Endothelial cell of umbilical vein (primary cell): ENCODE measurements around the gene PLXDC1. TPM values are rescaled to one million over a fixed set of nuclear protein-coding genes. Genes with fewer than 3 reads are reported as not detected.
A peak's percentile ranks its signal among the peaks of the same experiment; 100 is the strongest.

Source experiments
- BruUV-seq: library from RNA; stranded (reverse); fragments of 400-500 nt; replicated peaks from 2 replicates; lab custom pipeline; 2021; lab: Mats Ljungman, UMichigan
- CTCF ChIA-PET: fragments of 300-600, 350-600 bp; sonication (Branson Sonifier 250); formaldehyde crosslinking; loops from one replicate; lab custom pipeline; 2021; ENCODE audit warnings: antibody characterized with exemption, inconsistent platforms; lab: Charles Lee
- POLR2A ChIA-PET: fragments of 300-600, 350-600 bp; sonication (Branson Sonifier 250); formaldehyde crosslinking; loops from one replicate; lab custom pipeline; 2021; ENCODE audit warnings: antibody characterized with exemption, inconsistent platforms; lab: Charles Lee
- DNase-seq: peaks from one replicate; pipeline ENCODE4 v3.0.0-alpha.2; 2011; ENCODE audit warnings: low read depth, low spot score
- FAIRE-seq: peaks from 2 replicates; lab custom pipeline; 2011; peaks lifted over from hg19 to GRCh38; lab: Jason Lieb, UNC
- H2AFZ ChIP-seq: 2 replicates; pipeline ENCODE4 v1.6.0; 2012; ENCODE audit warnings: low read depth, low read length, control low read depth, inconsistent platforms
- H3K27ac ChIP-seq: 2 replicates; pipeline ENCODE4 v1.5.1; 2011; ENCODE audit warnings: low read depth, mild to moderate bottlenecking, control low read depth, low read length, moderate library complexity; ENCODE audit not compliant: insufficient read depth
- H3K27me3 ChIP-seq, 2 experiments: 2 replicates each; pipeline versions ENCODE4 v1.6.0 to v1.6.1; 2011; ENCODE audit warnings: low read length in 2 of 2, mixed read lengths in 1 of 2; ENCODE audit not compliant: control insufficient read depth in 2 of 2, insufficient read depth in 2 of 2
- H3K36me3 ChIP-seq, 2 experiments: 2 replicates in 1 of 2; 3 replicates in 1 of 2; pipeline ENCODE4 v1.5.1; 2011; ENCODE audit warnings: low read length in 2 of 2, mild to moderate bottlenecking in 1 of 2, moderate library complexity in 1 of 2; ENCODE audit not compliant: control insufficient read depth in 2 of 2, insufficient read depth in 2 of 2; ENCODE audit errors: extremely low read depth in 1 of 2
- H3K4me1 ChIP-seq: 3 replicates; pipeline ENCODE4 v1.5.1; 2011; ENCODE audit warnings: mild to moderate bottlenecking, low read length; ENCODE audit not compliant: control insufficient read depth, insufficient read depth; ENCODE audit errors: extremely low read depth
- H3K4me2 ChIP-seq: 2 replicates; pipeline ENCODE4 v1.6.1; 2011; ENCODE audit warnings: low read length, control low read depth, mixed read lengths; ENCODE audit not compliant: insufficient read depth
- H3K4me3 ChIP-seq, 3 experiments: fragments of 200-600 bp in 1 of 3; sonication (generic), shearing (Covaris generic) in 1 of 3; replicated peaks in 1 of 3; 2 replicates each; pipeline ENCODE4 v1.5.1; 2011 to 2016; ENCODE audit warnings: control low read depth in 3 of 3, low read length in 3 of 3, mild to moderate bottlenecking in 2 of 3, inconsistent platforms in 1 of 3, low read depth in 1 of 3, moderate library complexity in 1 of 3; ENCODE audit not compliant: insufficient read depth in 1 of 3
- H3K79me2 ChIP-seq: 2 replicates; pipeline ENCODE4 v1.6.0; 2012; ENCODE audit warnings: low read length, inconsistent platforms; ENCODE audit not compliant: control insufficient read depth, insufficient read depth
- H3K9ac ChIP-seq: replicated peaks from 2 replicates; pipeline ENCODE3; 2011; ENCODE audit warnings: low read length, control low read depth; ENCODE audit not compliant: insufficient read depth; ENCODE audit errors: extremely low read depth
- H3K9me1 ChIP-seq: replicated peaks from 3 replicates; pipeline ENCODE4 v1.6.0; 2011; ENCODE audit warnings: mild to moderate bottlenecking, low read length; ENCODE audit not compliant: control insufficient read depth, insufficient read depth; ENCODE audit errors: extremely low read depth
- H3K9me3 ChIP-seq: replicated peaks from 2 replicates; pipeline ENCODE4 v1.5.1; 2012; ENCODE audit warnings: low read length, inconsistent platforms; ENCODE audit not compliant: control insufficient read depth, insufficient read depth
- H4K20me1 ChIP-seq: replicated peaks from 2 replicates; pipeline ENCODE3; 2011; ENCODE audit warnings: mild to moderate bottlenecking, low read length; ENCODE audit not compliant: control insufficient read depth, insufficient read depth; ENCODE audit errors: extremely low read depth
- EZH2 ChIP-seq: IDR thresholded peaks from 2 replicates; pipeline ENCODE4 v1.6.1; 2012; ENCODE audit warnings: borderline replicate concordance, low read depth, mild to moderate bottlenecking, moderate library complexity, low read length, inconsistent platforms; ENCODE audit not compliant: severe bottlenecking
- FOS ChIP-seq: IDR thresholded peaks from 2 replicates; pipeline ENCODE4 v1.6.1; 2011; ENCODE audit warnings: mild to moderate bottlenecking, low read length, moderate library complexity, borderline replicate concordance; ENCODE audit not compliant: insufficient read depth
- GATA2 ChIP-seq: IDR thresholded peaks from 2 replicates; pipeline ENCODE4 v1.7.0; 2011; ENCODE audit warnings: low read depth, mild to moderate bottlenecking, moderate library complexity, mixed read lengths, low read length; ENCODE audit not compliant: insufficient read length, insufficient read depth
- JUN ChIP-seq: IDR thresholded peaks from 2 replicates; pipeline ENCODE4 v1.6.1; 2011; ENCODE audit warnings: borderline replicate concordance, low read depth; ENCODE audit not compliant: insufficient read length, insufficient read depth
- MYC ChIP-seq: IDR thresholded peaks from one replicate; pipeline ENCODE4 v1.6.1; 2011; ENCODE audit warnings: mild to moderate bottlenecking, low read depth, low read length
- POLR2A ChIP-seq: IDR thresholded peaks from 2 replicates; pipeline ENCODE4 v1.6.1; 2012; ENCODE audit warnings: low read depth, mild to moderate bottlenecking, control low read depth, low read length
- POLR2AphosphoS5 ChIP-seq: IDR thresholded peaks from 2 replicates; pipeline ENCODE4 v1.6.1; 2012; ENCODE audit warnings: low read depth, mild to moderate bottlenecking, control low read depth, low read length, moderate library complexity; ENCODE audit not compliant: insufficient read depth
- dilution Hi-C: fragments of 300-500 bp; cut with MboI; formaldehyde crosslinking; loops from one replicate; pipeline ENCODE4 v1.15.0; 2019; ENCODE audit warnings: low sequenced_read_pairs; ENCODE audit not compliant: extremely low pct_ligation_motif_present
- intact Hi-C: fragments of 100-400 bp; cut with micrococcal nuclease; formaldehyde crosslinking; loops from one replicate; pipeline ENCODE4 v1.10.0; 2022
- polyA plus RNA-seq, 4 experiments: library from polyadenylated mRNA; depleted of rRNA in 3 of 4; stranded (reverse) in 3 of 4; unstranded in 1 of 4; fragments of >200 nt; gene quantifications; 2 replicates each; pipeline versions ENCODE4 v1.2.1 to v1.2.3, GENCODE V29; 2011 to 2012; ENCODE audit warnings: missing spikeins in 1 of 4
- total RNA-seq: library from RNA; stranded (reverse); gene quantifications from 2 replicates; pipeline ENCODE4 v1.2.3, GENCODE V29; 2021
- TF ChIP-seq, protein P1 (sequence below), 2 donors: IDR thresholded peaks; 1 replicate in 1 of 2; 2 replicates in 1 of 2; pipeline ENCODE4 v1.5.1; 2011; ENCODE audit warnings: low read length in 2 of 2, mild to moderate bottlenecking in 2 of 2, moderate library complexity in 2 of 2, control low read depth in 1 of 2, inconsistent platforms in 1 of 2, low read depth in 1 of 2; ENCODE audit not compliant: insufficient read depth in 1 of 2; ENCODE audit errors: extremely low read depth in 1 of 2
- TF ChIP-seq, protein P2 (sequence below): IDR thresholded peaks from 2 replicates; pipeline ENCODE4 v1.6.1; 2011; ENCODE audit not compliant: insufficient read depth, insufficient read length

Gene PLXDC1
- total and polyA plus RNA-seq, 2 donors (not counting 3 experiments of a cell fraction or from before 2014, with no cell fraction given): 0.03 TPM; not detected in 1

DNA sequence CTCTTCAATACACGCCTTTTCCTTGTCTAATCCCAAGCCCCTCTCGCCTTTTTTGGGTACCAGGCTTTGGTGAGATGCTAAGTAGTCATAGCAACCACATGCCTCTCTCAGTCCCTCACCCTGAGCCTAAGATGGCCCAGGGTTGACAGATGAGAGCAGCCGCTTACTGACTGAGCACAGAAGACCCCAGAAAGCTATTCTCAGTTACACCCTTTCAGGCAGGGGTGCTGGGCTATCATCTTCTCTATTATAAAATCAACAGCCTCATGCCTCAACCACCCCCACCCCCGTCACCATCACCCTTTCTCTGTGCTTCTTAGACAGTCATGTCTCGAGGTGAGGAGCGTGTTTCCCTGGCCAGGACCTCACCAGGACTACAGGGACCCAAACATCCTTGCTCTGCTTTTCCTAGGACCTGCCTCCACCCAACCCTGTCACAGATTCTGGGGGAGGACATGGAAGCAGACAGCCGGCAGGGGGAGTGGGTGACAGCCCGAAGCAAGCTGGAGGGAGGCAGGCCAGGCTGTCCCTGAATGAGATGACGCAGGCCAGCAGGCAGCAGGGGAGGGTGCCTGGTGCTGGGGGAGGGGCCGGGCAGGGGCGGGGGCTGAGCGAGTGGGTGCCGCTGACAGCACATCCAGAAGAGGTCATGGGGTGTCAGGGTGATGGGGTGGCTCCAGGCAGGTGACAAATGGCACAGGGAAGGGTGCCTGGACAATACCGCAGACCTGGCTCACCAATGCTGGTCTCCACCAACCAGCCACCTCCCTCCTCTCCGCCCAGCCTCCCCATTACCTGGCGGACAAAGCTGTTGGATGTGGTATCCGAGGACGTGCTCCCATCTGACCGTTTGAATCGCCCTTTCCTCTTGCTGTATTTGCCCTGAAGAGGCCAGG, 42.9 kb upstream of the PLXDC1 start:
- ChIA-PET POLR2A (no interaction called here), CTCF (interaction anchor here (1.0 to 3.0 kb wide), 7 partner anchors 10 to 52 kb away, joined by 3 to 14 read pairs (median 8); no protein-coding TSS in a partner anchor)
- Histone ChIP-seq H3K27me3 (no peaks in the 10 kb centered on the region), H2AFZ (no peak overlapping the region), H3K9me3 (no peaks in the 10 kb centered on the region), H3K4me3 (no peak overlapping the region), H3K4me2 (no peak overlapping the region), H3K36me3 (peaks cover 3 to 17% of the 10 kb centered on the region in 2 experiments), H4K20me1 (no peaks in the 10 kb centered on the region), H3K27ac (no peak overlapping the region), H3K9me1 (no peaks in the 10 kb centered on the region), H3K9ac (no peak overlapping the region), H3K4me1 (peaks cover 3% of the 10 kb centered on the region), H3K79me2 (peaks cover 18% of the 10 kb centered on the region)
- TF ChIP-seq, protein P1, sequence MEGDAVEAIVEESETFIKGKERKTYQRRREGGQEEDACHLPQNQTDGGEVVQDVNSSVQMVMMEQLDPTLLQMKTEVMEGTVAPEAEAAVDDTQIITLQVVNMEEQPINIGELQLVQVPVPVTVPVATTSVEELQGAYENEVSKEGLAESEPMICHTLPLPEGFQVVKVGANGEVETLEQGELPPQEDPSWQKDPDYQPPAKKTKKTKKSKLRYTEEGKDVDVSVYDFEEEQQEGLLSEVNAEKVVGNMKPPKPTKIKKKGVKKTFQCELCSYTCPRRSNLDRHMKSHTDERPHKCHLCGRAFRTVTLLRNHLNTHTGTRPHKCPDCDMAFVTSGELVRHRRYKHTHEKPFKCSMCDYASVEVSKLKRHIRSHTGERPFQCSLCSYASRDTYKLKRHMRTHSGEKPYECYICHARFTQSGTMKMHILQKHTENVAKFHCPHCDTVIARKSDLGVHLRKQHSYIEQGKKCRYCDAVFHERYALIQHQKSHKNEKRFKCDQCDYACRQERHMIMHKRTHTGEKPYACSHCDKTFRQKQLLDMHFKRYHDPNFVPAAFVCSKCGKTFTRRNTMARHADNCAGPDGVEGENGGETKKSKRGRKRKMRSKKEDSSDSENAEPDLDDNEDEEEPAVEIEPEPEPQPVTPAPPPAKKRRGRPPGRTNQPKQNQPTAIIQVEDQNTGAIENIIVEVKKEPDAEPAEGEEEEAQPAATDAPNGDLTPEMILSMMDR (IDR thresholded peaks at IDR 0.05; ENCODE audit: extremely low read depth in 1 of 2, insufficient read depth in 1 of 2, low read depth in 1 of 2, low read length in 2 of 2): peak in 1 of 2 donors; percentile 32
- TF ChIP-seq, protein P2, sequence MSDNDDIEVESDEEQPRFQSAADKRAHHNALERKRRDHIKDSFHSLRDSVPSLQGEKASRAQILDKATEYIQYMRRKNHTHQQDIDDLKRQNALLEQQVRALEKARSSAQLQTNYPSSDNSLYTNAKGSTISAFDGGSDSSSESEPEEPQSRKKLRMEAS: no peak
- intact Hi-C loops (loop anchor here (2.0 kb wide), 1 partner anchor 16 kb away; no protein-coding TSS in a partner anchor), dilution Hi-C loops (no loop called here)
- FAIRE-seq (no peak), DNase-seq (no peak)
- no TSS peak for BruUV-seq

DNA sequence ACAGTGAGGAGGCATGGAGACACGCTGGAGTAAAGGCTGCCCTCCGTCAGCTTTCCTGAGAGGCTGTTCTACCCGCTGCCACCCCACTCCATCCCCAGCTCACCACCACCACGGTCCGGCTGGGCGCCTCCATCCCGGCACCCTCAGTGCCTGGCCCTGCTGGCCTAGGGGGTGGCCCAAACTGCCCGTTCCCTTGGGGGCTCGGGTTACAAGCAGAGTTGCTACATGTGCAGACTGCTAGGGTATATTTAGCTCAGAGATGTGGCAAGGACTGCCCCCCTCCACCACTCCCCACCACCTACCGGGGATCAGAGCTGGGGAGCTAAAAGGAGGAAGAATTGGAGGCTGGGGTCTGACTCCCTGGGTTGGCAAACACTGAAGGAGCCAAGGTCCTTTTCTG, 41.9 kb upstream of the PLXDC1 start:
- peaks cover 3 to 17% of the 10 kb centered on the region in 2 experiments for H3K36me3 ChIP-seq
- no peak overlapping the region for H3K9ac ChIP-seq
- H3K9me1 ChIP-seq: no peaks in the 10 kb centered on the region
- peaks cover 18% of the 10 kb centered on the region for H3K79me2 ChIP-seq
- peaks cover 3% of the 10 kb centered on the region for H3K4me1 ChIP-seq
- POLR2A ChIA-PET: no interaction called here
- H3K4me3 ChIP-seq: no peak overlapping the region
- H2AFZ ChIP-seq: no peak overlapping the region
- no peaks in the 10 kb centered on the region for H3K27me3 ChIP-seq
- no TSS peak for BruUV-seq
- H4K20me1 ChIP-seq: no peaks in the 10 kb centered on the region
- FAIRE-seq (no peak), DNase-seq (no peak)
- TF ChIP-seq EZH2: no peak
- TF ChIP-seq POLR2AphosphoS5: no peak
- TF ChIP-seq, protein P1 (IDR thresholded peaks at IDR 0.05; ENCODE audit: extremely low read depth in 1 of 2, insufficient read depth in 1 of 2, low read depth in 1 of 2, low read length in 2 of 2): no peak
- no peak for TF ChIP-seq FOS
- TF ChIP-seq, protein P2: no peak
- TF ChIP-seq GATA2: no peak
- TF ChIP-seq POLR2A: no peak
- no peak for TF ChIP-seq MYC
- no peak for TF ChIP-seq JUN
- H3K9me3 ChIP-seq: no peaks in the 10 kb centered on the region
- dilution Hi-C loops (no loop called here), intact Hi-C loops (no loop called here)
- CTCF ChIA-PET: interaction anchor here (0.9 to 3.0 kb wide), 2 partner anchors 29 to 38 kb away, joined by 3 to 8 read pairs; no protein-coding TSS in a partner anchor
- no peak overlapping the region for H3K4me2 ChIP-seq
- no peak overlapping the region for H3K27ac ChIP-seq
